GM21515 (cell line): ENCODE data around the gene ARHGAP6.
"Not testable (repeated sequence)": the region's sequence is repeated elsewhere in the genome, so short reads cannot be mapped to it uniquely, and the experiment has no call there.

Source experiments
- ATAC-seq: cut with Tn5 transposase; IDR thresholded peaks from one replicate; pipeline ENCODE4 v1.9.1; 2021; ENCODE audit not compliant: unreplicated experiment

ARHGAP6 gene

GRCh38 chrX:11125060-11125459 is 540.7 kb downstream of the ARHGAP6 start:
- ATAC-seq = no peak

GRCh38 chrX:11124112-11124511 is 541.6 kb downstream of the ARHGAP6 start:
- no peak for ATAC-seq

GRCh38 chrX:11123087-11123486 is 542.6 kb downstream of the ARHGAP6 start:
- ATAC-seq = not testable (repeated sequence)

- ATAC-seq = no peak
Observed at GRCh38 chrX:11119313-11119943, 546.3 kb downstream of the ARHGAP6 start.

GRCh38 chrX:11117745-11118144 is 548.0 kb downstream of the ARHGAP6 start:
- ATAC-seq = no peak

GRCh38 chrX:11113731-11114130 is 552.0 kb downstream of the ARHGAP6 start:
- no peak for ATAC-seq

GRCh38 chrX:11111947-11112346 is 553.8 kb downstream of the ARHGAP6 start:
- ATAC-seq = no peak

- peak; percentile 95 for ATAC-seq
Observed at GRCh38 chrX:11111037-11111851, 554.5 kb downstream of the ARHGAP6 start, which contains the start of gene HCCS. TSS of gene HCCS (plus strand) at chrX:11111332. CDS start at chrX:11112061, 729 bp downstream.

GRCh38 chrX:11109968-11110367 is 555.8 kb downstream of the ARHGAP6 start:
- no peak for ATAC-seq

GRCh38 chrX:11108253-11108941 is 557.3 kb downstream of the ARHGAP6 start:
- ATAC-seq = no peak

- ATAC-seq = no peak
Observed at GRCh38 chrX:11105080-11105479, 560.6 kb downstream of the ARHGAP6 start.

- ATAC-seq = no peak
Observed at GRCh38 chrX:11103751-11104150, 562.0 kb downstream of the ARHGAP6 start.

GRCh38 chrX:11103006-11103405 is 562.7 kb downstream of the ARHGAP6 start:
- no peak for ATAC-seq

GRCh38 chrX:11100281-11101035 is 565.3 kb downstream of the ARHGAP6 start:
- ATAC-seq = no peak

GRCh38 chrX:11099465-11099864 is 566.3 kb downstream of the ARHGAP6 start:
- ATAC-seq = no peak

- no peak for ATAC-seq
Observed at GRCh38 chrX:11097933-11098332, 567.8 kb downstream of the ARHGAP6 start.

GRCh38 chrX:11089802-11090201 is 575.9 kb downstream of the ARHGAP6 start:
- ATAC-seq = no peak
